Jurkat, Clone E6-1 (cell line): ENCODE data around the gene TGM3.

Experiments used
- DNase-seq: peaks from one replicate; pipeline ENCODE4 v3.0.0-alpha.2; 2011; ENCODE audit warnings: low read depth, low spot score
- H3K4me3 ChIP-seq: 2 replicates; pipeline ENCODE4 v1.5.1; 2011; ENCODE audit warnings: mild to moderate bottlenecking, low read length, control low read depth, moderate library complexity

Gene TGM3

DNA sequence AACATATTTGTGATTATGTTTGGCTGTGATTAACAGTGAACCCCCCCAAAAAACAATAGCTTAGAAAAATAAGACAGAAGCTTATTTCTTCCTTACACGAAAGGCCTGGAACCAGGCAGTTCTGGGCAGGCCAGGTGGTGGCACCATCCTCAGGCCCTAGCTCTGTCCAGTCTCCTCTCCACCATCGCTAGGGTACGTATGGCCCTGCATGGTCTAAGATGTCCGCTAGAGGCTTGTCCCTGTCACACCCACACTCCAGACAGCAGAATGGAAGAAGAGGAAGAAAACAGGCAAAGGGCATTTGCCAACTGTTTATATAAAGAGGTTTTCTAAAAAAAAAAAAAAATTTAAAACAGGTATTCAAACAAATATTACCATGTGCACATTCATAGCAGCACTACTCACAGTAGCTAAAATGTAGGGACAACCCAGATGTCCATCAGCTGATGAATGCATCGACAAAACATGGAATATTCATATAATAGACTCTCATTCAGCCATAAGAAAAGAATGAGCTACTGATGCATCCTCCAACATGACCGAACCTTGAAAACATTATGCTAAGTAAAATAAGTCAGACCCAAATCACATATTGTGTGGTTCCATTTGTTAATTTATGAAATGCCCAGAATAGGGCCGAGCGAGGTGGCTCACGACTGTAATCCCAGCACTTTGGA, 6.7 kb downstream of the TGM3 start:
- no peak for DNase-seq
- no peak overlapping the region for H3K4me3 ChIP-seq

DNA sequence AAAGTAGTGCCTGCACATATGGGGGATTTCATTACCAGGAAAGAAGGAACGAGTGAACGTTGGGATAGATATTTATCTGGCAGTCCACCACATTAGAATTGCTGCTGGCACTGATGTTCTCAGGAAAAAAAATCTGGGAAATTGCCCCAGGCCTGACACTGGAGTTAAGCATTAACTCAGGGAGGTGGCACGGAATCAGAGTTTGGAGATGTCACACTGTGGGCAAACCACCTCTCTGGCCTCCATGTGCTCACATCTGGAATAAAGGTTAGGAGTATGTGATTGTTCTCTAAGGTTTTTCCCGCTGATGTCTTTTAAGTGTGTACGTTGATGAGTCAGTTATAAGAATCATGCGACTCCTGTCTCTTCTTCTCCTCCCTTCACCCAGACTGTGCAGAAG, 7.9 kb downstream of the TGM3 start:
- no peak overlapping the region for H3K4me3 ChIP-seq
- DNase-seq = no peak

GRCh38 chr20:2304180-2304579, 8.4 kb downstream of the TGM3 start:
- DNase-seq = no peak
- H3K4me3 ChIP-seq = no peak overlapping the region

- DNase-seq = no peak
- H3K4me3 ChIP-seq = no peak overlapping the region
Observed at GRCh38 chr20:2305029-2305428, 9.2 kb downstream of the TGM3 start.

- DNase-seq = no peak
- H3K4me3 ChIP-seq = no peak overlapping the region
Observed at GRCh38 chr20:2305479-2305878, 9.7 kb downstream of the TGM3 start.

GRCh38 chr20:2305946-2306345, 10.1 kb downstream of the TGM3 start:
- no peak for DNase-seq

DNA sequence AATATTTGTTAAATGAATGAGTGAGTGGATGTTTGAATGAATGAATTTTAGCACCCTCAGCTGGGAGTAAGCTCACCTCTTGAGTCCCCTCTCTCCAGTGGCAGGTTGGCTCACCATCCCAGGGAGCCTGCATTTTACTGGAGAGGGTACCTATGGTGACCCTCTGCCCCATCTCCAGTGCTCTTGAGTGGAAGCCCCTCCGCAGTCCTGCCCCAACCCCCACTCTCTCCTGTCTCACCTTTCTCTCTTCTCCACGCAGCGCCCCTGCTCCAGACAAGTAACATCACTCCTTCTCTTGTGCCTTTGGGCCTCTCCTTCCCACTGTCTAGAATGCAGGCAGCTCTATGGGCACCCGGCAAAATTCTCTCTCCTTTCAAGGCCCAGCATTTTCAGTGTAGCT, 11.3 kb downstream of the TGM3 start:
- no peak for DNase-seq
- no peak overlapping the region for H3K4me3 ChIP-seq

More at GRCh38 chr20:2305946-2306345, 10.1 kb downstream of the TGM3 start:
- no peak overlapping the region for H3K4me3 ChIP-seq

GRCh38 chr20:2311329-2311728, 15.5 kb downstream of the TGM3 start:
- no peak overlapping the region for H3K4me3 ChIP-seq
- no peak for DNase-seq

GRCh38 chr20:2312876-2313275, 17.1 kb downstream of the TGM3 start:
- DNase-seq = no peak
- H3K4me3 ChIP-seq = no peak overlapping the region

DNA sequence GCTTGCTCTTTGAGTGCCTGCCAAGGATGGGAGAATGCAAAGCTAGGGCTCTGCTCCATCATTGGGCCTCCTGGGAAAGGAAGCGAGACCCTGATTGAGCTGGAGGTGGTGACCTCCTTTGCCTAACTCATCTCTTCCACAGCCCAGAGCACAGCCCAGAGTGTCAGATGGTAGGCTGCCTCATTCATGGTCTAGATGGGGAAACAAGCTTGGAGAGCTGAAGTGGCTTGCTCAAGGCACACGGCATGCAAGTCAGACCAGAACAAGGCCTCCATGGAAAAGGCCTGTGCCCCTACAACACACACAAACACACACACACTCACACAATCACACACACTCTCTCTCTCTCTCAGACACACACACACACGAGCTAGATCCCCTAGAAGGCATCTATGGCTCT, 17.5 kb downstream of the TGM3 start:
- no peak for DNase-seq
- H3K4me3 ChIP-seq = no peak overlapping the region

DNA sequence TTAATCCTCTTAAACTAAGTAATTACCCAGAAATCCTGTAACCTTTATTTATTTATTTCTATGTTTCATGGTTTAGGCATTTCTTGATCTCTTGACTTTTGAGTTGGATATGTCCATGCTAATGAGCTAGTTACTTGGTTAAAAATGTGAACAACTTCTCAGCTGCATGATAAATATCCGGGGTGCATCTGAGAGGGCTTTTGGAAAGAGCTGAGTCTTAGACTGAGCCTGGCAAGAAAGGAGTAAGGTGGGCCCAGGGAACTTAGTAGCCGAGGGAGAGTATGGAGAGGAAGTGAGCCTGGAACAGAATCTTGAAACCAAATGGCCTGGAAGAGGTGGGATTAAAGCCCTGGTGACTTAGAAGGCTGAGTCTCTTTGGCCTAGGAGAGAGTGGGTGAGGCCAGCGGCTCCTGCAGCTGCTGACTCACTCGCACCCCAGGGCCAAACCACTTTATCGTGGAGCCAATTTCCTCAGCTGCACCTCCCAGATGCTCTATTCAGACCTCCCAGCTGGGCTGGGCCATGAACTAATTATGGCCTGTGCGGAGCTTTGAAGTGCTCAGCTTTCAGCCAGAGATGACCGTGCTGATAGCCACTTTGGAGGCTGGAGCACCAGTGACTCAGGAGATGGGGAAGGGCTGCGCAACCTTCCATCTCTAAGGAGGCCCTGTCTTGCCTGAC, 19.1 kb downstream of the TGM3 start:
- H3K4me3 ChIP-seq = no peak overlapping the region
- DNase-seq = no peak

DNA sequence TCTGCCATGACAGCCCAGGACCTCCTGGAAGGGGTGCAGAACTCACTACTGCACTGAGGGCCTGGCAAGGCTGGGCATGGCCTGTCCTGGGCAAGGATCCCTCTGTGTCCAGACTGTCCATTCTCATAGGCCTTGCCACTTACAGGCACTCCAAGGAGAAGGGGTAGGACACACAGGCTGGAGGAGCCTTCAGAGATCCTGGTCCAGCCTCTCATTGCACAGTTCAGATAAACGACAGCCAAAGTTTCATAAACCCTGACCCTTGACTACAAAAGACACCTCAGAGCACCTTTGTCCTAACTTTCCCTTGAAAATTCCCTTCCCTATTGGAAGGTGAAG, 19.6 kb downstream of the TGM3 start:
- no peak for DNase-seq
- no peak overlapping the region for H3K4me3 ChIP-seq

GRCh38 chr20:2316847-2317495, 21.2 kb downstream of the TGM3 start:
- no peak overlapping the region for H3K4me3 ChIP-seq
- DNase-seq = no peak

- no peak overlapping the region for H3K4me3 ChIP-seq
- DNase-seq = no peak
Observed at GRCh38 chr20:2320813-2321658, 25.2 kb downstream of the TGM3 start.

DNA sequence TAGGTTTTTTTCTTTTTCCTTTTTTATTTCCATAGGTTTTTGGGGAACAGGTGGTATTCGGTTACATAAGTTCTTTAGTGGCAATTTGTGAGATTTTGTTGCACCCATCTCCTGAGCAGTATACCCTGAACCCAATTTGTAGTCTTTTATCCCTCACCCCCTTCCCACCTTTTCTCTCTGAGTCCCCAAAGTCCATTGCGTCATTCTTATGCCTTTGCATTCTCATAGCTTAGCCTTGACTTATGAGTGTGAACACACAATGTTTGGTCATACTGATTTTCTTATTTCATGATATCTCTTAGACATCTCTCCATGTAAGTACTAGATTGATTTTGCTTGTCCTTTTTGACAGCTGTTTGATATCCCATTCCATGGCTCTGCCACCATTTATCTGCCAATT, 27.2 kb downstream of the TGM3 start:
- H3K4me3 ChIP-seq = no peak overlapping the region

DNA sequence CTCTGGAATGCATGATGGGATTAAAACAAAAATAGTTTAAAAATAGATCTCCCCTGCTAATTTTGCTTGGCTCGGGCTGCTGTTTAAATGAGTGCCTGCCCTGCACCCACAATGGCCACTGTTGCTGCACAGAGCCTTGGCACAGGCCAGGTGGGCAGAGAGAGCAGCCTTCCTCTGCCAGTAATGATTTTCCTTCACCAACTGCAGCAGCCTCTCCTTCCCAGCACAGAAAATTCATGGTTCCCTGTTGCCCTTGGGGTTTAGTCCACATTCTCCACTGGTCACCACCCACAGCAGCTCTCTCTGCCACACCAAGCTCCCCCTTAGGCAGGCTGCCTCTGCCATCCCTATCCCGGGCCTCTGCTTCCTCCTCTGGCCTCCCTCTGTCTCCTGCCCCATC, 30.2 kb downstream of the TGM3 start:
- H3K4me3 ChIP-seq = no peak overlapping the region

More for the DNA sequence above, 27.2 kb downstream of the TGM3 start:
- no peak for DNase-seq

GRCh38 chr20:2327620-2328555, 32.1 kb downstream of the TGM3 start:
- no peak overlapping the region for H3K4me3 ChIP-seq
- DNase-seq = no peak

More for the DNA sequence above, 30.2 kb downstream of the TGM3 start:
- DNase-seq = no peak

DNA sequence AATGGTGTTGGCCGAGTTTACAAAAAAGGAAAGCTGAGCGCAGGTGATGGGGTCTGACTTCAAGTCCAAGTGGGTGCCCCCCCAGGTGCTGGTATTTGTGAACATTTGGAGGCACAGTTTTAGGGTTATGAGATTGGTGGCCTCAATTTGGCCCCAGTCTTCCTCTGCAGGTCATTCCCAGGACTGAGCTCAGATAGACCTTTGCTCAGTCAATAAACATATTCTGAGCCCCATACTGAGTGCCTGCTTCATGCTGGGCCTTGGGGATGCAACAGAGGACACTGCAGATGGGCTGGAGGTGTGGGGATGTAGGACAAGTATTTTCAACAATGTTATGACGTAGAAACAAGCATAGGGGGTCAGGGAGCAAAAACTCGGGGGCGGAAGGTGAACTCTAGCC, 33.5 kb downstream of the TGM3 start:
- DNase-seq = no peak
- H3K4me3 ChIP-seq = no peak overlapping the region
